Stimulated activated CD8-positive, alpha-beta memory T cell treated with anti-CD3 and anti-CD28 coated beads, Interleukin-4, amount 100 ng/mL, for 1 hour (primary cell): ENCODE results near the gene IKBKG.
"Not testable (repeated sequence)": the region's sequence is repeated elsewhere in the genome, so short reads cannot be mapped to it uniquely, and the experiment has no call there.

Source experiments
- DNase-seq, 2 donors: peaks; one replicate each; pipeline ENCODE4 v3.0.0-alpha.2; 2020; ENCODE audit warnings: low read depth in 2 of 2, low spot score in 1 of 2

IKBKG gene

DNA sequence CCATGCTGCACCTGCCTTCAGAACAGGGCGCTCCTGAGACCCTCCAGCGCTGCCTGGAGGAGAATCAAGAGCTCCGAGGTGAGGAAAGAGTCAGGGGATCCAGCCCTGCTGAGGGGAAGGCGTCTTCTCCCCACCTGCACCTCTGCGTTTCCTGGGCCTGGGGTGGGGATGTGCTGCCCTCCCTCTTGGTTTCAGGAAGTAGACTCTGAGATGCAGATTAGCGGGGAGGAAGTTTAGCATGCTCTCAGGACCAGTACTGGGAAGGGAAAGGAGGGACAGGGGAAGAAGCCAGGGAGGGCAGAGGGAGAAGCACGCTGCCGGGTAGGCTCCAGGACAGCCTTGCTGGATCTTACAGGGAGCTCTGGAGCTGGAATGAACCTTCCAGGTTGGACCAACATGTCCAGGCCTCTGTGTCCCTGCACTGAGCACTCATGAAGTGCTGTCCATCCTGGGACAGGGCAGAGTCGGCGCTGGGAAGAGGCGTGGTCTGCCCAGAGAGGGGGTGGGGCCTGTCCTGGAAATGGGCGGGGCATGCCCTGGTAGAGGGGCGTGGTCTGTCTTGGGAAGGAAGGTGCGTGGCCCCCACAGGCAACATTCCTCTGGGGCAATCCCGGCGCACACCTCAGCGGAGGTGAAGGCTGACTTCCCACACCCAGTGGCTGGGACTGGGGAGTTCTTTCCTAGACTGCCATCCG lies 4.8 kb downstream of the IKBKG start:
- DNase-seq = not testable (repeated sequence)

DNA sequence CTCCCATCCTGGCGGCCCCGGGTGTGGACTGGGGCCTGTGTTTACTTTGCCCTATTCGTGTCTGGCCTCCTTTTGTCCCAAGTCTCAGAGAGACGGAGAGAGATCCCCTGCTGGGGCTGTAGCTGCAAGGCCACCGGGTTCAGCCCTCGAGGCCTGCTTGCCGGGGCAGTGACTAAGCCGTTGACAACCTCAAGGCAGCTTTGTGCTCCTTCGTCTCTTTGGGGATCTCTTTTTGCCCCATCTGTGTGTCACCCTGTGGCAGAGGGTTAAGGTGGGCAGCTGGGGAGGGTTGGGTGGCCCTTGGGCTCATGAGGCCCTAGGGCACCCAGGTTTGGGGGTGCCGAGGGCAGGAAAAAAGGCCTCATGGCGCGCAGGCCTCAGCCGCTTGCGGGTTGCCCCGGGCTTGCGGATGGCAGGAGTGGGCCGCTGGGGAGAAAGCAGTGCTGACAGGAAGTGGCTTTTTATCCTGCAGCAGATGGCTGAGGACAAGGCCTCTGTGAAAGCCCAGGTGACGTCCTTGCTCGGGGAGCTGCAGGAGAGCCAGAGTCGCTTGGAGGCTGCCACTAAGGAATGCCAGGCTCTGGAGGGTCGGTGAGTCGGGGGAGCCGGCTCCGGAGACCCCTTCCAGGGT lies 10.8 kb downstream of the IKBKG start:
- not testable (repeated sequence) for DNase-seq

DNA sequence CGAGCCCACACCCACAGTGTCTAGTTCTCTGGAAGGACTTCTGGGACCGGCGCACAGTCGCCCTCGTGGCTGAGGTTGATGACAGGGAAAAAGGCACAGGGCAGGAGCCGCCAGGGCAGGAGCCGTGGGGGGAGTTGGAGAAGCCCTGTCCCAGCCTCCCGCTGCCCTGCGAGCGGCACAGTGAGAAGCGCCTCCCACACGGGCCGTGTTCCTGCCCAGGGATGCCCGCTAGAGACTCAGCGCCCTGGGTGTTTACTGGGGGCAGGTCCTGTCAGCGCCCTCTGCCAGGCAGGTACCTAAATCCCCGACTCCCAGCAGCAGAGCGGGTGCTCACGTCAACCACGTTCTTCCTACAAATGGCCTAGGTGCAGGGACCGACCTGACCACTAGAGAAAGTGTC lies 11.5 kb downstream of the IKBKG start:
- not testable (repeated sequence) for DNase-seq

DNA sequence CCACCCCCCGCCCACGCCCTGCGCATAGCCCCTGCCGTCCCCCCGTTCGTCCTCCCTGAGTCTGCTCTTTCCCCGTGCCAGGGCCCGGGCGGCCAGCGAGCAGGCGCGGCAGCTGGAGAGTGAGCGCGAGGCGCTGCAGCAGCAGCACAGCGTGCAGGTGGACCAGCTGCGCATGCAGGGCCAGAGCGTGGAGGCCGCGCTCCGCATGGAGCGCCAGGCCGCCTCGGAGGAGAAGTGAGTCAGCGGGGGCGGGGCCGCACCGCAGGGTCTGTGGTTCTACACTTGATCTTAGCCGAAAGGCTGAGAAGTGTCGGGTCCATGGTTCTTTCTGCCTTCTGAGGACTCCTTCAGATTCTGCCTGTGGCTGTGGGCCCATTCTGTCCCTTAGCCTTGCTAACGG lies 12.9 kb downstream of the IKBKG start:
- not testable (repeated sequence) for DNase-seq

DNA sequence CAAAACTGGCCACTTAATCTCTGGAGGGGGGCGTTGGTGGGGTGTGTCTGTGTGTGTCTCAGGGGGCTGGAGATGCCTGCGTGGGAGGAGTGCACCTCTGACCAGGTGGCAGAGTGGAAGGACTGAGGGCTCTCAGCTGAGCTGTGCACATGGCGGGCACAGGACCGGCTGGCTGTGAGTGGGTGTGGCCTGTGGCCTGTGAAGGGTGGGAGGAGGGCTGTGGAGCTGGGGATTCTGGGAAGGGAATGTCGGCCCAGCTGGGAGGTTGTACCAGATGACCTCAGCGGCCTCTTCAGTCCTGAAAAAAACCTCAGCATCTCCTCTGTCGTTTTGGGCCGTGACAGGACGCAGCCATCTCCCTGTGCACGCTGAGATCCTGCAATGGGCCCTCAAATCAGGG lies 14.9 kb downstream of the IKBKG start:
- not testable (repeated sequence) for DNase-seq

DNA sequence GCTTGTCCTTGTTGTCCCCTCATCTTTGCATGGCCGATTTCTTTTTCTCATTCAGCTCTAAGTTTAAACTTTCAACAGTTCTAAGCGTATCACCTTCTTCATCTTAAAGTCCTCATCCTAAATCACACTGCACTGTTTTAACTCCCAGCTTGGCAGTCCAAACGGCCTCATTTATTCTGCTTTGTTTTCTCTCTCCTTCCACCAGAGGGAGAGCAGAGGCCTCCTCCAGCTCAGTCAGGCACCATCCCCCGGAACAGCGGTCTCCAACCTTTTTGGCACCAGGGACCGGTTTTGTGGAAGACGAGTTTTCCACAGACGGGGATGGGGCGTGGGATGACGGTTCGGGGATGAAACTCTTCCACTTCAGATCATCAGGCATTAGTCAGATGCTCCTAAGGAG lies 22.9 kb downstream of the IKBKG start:
- DNase-seq = not testable (repeated sequence)

DNA sequence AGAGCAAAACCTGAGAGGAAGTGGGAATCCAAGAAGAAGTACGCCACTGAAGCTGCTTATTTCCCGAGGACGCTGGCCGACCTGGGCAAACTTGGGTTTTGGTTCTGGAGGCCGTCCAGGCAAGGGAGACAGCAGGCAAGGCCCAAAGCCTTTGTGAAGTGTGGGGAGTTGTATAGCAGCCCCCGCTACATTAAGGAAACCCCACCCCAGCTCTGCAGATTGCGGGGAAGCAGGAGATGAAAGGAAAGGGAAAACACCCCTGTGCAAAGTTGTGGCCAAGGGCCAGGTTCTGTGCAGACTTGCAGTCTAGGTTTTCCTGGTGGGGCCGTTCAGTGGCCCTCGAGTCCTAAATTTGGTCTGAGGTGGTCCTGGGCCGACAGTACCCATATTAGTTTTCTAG lies 25.6 kb downstream of the IKBKG start:
- DNase-seq = not testable (repeated sequence)

DNA sequence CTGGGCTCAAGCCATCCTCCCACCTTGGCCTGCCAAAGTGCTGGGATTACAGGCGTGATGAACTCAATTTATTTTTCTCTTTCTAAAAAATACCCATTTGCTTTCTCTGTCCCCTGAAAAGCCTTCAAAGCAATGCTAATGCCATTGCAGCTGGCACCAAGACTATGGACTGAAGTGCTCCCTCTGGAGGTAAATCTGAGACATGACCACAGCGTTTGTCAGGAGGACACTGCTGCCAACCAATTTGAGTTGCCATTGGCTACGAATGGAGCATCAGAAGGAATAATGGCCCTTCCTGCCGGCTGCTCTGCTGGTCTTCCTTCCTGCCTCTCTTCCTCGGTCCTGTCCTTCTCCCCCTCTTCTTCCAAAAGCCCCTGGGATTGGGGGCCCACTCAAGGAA lies 27.7 kb downstream of the IKBKG start:
- not testable (repeated sequence) for DNase-seq

DNA sequence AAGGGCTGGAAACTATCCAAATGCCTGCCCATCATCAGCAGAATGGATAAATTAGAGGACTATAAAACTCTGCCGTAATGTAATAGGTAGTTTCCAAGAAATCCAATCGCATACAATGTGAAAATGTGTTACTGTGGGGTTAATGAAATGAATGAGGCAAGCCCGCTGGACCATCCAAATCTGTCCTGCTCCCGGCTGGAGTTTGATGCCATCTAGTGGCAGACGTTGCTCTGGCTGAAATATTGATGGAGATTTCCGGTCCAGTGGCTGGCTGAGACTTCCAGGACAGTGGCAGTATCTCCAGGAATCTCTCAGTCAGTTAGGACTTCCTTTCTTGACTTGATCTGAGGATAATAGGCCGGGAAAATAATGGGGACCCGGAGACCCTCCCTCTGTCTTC lies 35.6 kb downstream of the IKBKG start:
- not testable (repeated sequence) for DNase-seq

DNA sequence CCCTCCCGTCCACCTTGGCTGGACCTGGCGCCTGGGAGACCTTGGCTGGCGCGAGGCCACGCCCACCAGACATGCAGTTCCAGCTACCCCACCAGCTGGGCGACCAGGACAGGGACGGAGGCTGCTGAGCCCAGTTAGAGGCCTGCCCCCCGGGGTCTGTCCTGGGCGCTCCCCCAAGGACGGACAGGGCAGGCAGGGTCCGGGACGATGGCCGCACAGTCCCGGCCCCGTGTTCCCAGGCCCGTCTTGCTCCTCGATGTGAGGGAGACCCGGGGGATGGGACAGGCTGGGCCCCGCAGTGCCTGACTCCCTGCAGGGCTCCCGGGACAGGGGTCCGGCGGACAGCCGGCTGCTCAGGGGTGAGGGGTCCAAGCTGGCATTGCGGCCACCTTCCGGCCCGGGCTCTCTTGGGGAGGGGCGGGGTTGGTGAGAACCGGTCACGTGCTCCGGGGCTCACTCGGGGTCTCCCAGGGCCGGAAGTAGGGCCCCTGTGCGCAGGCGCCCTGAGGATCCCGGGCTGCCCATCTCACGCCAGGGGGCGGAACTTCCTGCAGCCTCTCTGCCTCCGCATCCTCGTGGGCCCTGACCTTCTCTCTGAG lies 37.3 kb downstream of the IKBKG start, which contains the start of gene CTAG1A:
Gene CTAG1A, plus strand, starts transcription at position 549 of the 599 bp plus-strand sequence. CDS start 74 bp downstream, outside the sequence.
- not testable (repeated sequence) for DNase-seq

DNA sequence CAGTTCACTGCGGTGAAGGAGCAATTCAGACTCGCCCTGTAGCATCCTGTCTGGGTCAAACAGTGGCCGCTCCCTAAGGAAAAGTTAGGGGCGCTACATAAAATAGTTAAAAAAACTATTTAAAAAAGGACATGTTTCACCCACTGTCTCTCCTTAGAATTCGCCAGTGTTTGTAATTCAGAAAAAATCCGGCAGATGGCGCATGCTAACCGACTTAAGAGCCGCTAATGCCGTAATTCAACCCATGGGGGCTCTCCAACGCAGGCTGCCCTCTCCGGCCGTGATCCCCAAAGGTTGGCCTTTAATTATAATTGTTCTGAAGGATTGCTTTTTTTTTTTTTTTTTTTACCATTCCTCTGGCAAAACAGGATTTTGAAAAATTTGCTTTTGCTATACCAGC lies 43.0 kb downstream of the IKBKG start:
- not testable (repeated sequence) for DNase-seq

DNA sequence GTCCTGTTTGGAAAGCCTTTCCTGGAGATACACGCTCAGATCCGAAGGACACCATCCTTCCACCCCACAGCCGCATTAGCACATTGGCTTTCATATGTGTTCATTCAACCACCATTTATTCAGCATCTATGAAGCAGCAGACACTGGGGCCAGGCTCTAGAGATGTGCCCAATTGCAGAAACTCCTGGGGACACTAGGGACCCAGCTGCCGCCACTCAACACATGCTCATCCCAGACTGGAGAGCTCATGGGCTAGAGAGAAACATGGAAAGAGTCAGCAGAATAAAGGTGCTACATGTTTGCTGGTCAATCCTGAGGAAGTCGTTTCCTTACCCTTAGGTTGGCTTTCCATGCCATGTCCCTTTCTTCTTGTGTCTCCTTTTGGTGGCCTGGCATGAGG lies 45.1 kb downstream of the IKBKG start:
- no peak for DNase-seq

DNA sequence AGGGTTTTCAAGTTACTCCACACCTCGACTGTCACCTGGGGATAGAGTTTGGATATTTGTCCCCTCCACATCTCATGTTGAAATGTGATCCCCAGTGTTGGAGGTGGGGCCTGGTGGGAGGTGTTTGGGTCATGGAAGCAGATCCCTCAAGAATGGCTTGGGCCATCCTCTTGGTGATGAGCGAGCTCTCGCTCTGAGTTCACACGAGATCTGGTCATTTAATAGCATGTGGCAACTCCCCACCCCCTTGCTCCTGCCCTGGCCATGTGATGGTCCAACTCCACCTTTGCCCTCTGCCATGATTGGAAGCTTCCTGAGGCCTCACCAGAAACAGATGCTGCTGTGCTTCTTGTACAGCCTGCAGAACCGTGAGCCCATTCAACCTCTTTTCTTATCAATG lies 45.8 kb downstream of the IKBKG start:
- DNase-seq = no peak

DNA sequence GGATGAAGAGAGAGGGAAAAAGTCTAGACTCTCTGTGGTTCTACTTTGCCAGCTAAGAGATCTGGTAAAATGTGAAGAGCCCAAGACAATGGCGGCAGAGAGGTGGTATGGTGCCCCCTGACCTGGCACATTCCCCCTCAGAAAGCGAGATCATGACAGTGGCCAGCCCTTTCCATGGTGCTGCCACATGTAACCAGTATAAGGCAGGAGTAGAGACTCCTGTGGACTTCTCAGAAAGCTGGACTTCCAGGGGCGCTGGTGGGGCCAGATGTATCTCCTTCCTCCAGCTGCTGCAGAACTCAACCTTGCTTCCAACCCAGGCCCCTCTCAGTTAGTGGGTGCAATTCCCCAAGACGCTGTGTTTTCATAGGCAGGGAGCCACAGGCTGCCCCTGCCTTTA lies 47.1 kb downstream of the IKBKG start:
- no peak for DNase-seq

DNA sequence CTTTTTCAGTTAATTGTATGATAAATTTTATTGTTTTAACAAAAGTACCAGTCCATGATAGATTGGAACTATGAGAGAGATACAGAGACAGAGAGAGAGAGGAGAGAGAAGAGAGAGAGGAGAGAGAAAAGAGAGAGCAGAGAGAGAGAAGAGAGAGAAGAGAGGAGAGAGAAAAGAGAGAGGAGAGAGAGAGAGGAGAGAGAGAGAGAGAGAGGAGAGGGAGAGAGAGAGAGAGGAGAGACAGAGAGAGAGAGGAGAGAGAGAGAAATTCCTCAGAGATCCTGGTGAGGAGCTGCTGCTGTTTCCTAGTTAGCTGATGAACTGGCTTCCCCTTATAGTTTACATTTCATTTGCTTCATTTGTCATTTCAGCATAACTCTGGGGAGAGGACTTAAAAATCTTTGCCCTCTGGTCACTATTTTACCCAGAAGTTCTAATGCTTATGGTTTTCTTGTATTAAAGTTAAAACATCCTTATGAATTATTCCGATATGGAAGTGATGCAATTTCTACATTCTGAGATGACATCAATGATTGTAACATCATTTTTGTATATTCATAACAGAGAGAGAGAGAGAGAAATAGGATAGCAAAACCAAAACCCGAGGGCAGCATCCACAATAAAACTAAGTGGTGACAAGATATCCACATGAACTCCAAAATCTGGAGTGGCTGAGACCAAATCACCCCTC lies 48.3 kb downstream of the IKBKG start:
- no peak for DNase-seq

DNA sequence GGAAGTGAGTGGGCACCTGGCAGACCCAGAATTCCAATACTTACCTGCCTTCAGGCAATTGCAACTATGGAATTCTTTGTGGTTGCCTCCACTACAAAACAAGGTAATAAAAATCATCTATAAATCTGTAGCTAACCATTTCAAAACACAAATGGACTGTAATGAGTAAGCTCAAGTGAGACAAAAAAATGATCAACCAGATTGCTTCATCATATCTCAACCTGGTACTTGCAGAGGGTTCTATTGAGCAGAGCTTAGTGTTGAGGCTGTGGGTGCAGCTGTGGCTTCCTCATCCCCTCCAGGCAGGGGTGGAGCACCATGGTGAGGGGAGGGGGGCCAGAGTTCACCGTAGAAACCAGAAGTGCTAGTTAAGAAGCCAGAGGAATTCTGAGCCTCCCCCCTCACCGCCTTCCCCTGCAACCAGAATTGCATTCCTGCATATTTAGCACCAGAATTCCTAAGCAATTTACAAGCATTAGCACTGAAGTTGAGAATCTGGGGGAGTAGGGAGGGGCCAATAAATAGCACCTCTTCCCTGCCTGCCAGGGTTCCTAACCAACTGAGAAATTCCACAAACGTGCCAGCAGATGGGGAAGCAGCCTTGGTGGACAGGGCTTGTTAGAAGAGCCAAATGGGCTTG lies 49.0 kb downstream of the IKBKG start:
- DNase-seq = no peak

DNA sequence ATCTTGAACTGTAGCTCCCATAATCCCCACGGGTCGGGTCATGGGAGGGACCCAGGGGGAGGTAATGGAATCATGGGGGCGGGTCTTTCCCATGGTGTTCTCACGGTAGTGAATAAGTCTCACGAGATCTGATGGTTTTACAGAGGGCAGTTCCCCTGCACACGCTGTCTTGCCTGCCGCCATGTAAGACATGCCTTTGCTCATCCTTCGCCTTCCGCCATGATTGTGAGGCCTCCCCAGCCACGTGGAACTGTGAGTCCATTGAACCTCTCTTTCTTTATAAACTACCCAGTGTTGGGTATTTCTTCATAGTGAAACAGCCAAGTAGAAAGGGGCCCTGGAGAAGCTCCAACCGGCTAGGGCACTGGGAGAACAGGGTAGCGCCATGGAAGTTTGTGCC lies 49.8 kb downstream of the IKBKG start:
- no peak for DNase-seq

DNA sequence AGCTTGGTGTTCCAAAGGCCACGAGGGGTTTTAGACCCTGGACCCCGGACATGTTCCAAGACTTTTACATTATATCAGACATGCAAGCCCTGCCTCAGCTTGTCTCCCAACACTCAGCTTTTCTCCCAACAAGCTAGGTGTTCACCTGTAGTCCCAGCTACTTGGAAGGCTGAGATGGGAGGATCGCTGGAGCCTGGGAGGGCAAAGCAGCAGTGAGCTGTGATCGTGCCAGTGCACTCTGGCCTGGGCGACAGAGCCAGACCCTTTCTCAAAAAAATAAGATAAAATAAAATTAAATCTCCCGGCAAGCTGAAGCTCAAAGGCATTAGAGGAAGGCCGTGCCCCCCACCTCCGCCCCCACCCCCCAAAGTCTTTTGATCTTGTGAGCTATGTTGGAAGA lies 51.2 kb downstream of the IKBKG start:
- no peak for DNase-seq

DNA sequence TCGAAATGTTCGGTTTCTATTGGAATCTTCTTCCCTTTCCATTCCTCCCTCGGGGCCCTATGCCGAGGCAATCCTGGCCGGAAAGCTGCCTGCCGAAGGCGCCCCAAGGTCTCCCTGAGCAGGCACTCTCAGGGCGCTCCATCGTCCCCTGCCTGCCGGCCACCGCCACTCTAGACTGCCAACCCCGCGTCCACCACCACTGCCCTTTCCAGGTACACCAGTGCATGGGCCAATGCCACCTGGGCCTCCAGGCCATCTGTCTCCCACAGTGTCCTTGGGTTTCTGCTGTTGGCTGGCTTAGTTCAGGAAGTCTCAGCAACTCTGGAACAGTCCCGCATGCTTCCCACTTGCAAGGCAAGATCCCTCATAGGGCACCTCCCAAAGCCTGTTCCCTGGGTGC lies 52.1 kb downstream of the IKBKG start:
- no peak for DNase-seq

DNA sequence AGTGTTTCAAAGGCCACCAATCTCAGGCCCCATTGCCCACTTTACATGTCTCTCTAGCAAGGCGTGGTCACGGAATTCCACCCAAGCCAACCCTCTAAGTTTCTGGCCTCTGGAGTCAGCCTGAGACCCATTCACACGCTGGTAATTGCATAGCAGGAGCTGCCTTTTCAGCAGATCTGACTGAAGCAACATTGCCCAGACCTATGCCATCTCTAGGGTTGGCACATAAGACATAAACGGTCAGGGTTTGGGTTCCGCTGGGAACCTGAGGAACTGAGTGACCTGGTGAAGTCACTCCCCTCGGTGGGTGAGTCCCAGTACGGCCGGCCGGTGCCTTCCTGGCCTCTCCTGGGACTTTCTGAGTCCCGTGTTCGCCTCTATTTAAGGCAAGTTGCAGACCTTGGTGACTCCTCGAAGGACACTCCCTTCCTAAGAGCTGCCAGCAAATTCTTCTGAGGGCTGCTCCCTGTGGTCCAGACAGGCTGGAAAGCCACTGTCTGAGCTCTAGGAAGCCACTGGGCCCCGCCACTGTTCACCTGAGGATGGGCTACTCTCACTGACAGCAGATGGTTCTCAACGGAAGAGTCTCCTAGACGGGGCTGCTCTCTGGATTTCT lies 53.4 kb downstream of the IKBKG start:
- DNase-seq = no peak

DNA sequence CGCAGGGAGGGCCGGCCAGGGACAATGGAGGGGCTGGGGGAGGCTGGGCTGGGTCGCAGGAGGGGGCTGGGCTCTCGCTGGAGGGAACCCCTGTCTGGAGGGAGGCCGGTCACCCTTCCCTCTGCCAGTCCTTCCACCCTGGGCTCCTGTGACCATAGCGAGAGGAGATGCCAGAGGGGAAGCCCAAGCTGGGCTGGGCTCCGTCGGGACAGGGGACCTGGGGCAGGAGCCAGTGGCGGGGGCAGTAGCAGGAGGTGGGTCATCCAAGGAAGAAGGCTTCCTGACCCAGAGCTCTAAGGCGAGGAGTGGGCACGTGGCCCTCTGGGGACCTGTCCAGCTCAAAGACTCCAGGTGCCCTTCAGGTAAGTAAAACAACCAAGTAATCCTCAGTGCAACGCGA lies 54.8 kb downstream of the IKBKG start:
- DNase-seq = no peak
